ENCODE data around the gene BCL6. TPM values are rescaled to one million over a fixed set of nuclear protein-coding genes. Genes with fewer than 3 reads are reported as not detected.

Gene BCL6
- total and polyA plus RNA-seq, 2 of the 8 experiments (the other 6 are each of a cell fraction or from before 2014, with no cell fraction given), result 5.7 to 10.4 TPM

- TF ChIP-seq USF2 (IDR thresholded peaks at IDR 0.05; ENCODE audit: low read length) (no peak), KDM4A (IDR thresholded peaks at IDR 0.05; ENCODE audit: low read depth, low read length, severe bottlenecking) (no peak)
Observed at GRCh38 chr3:187677604-187678003, 67.7 kb downstream of the BCL6 start (continued).
